Sigmoid colon (tissue), 7 donors: ENCODE results near the gene MVB12B. TPM values are rescaled to one million over a fixed set of nuclear protein-coding genes. Genes with fewer than 3 reads are reported as not detected.
"Not testable (repeated sequence)": the region's sequence is repeated elsewhere in the genome, so short reads cannot be mapped to it uniquely, and the experiment has no call there.

Experiments
- DNase-seq: peaks from one replicate; pipeline ENCODE4 v3.0.0-alpha.2; 2019
- H3K27ac ChIP-seq, 4 donors: fragments of 200-600 bp; sonication (generic); one replicate each; pipeline ENCODE4 v1.5.1; 2016 to 2019; ENCODE audit warnings: mild to moderate bottlenecking in 1 of 4
- H3K27me3 ChIP-seq, 3 donors: fragments of 200-600 bp; sonication (generic); one replicate each; pipeline ENCODE4 v1.5.1; 2019; ENCODE audit warnings: mild to moderate bottlenecking in 1 of 3
- H3K36me3 ChIP-seq, 4 donors: fragments of 200-600 bp; sonication (generic); one replicate each; pipeline ENCODE4 v1.5.1; 2016 to 2019
- H3K4me1 ChIP-seq, 4 donors: fragments of 200-600 bp; sonication (generic); one replicate each; pipeline ENCODE4 v1.5.1; 2017 to 2019
- H3K4me3 ChIP-seq, 4 donors: fragments of 200-600 bp; sonication (generic); one replicate each; pipeline ENCODE4 v1.5.1; 2017 to 2019; ENCODE audit warnings: mild to moderate bottlenecking in 2 of 4, moderate library complexity in 1 of 4
- H3K9me3 ChIP-seq, 4 donors: fragments of 200-600 bp in 3 of 4; sonication (generic) in 3 of 4; one replicate each; pipeline versions ENCODE4 v1.5.1 to v1.6.1; 2013 to 2019
- EP300 ChIP-seq, 4 donors: sonication (generic); formaldehyde crosslinking; IDR thresholded peaks; one replicate each; pipeline ENCODE4 v1.6.1; 2017; ENCODE audit warnings: antibody characterized with exemption in 4 of 4
- POLR2A ChIP-seq, 2 donors: fragments of 450-650 bp; IDR thresholded peaks; one replicate each; pipeline ENCODE4 v1.6.1; 2016; ENCODE audit warnings: antibody characterized with exemption in 2 of 2, mild to moderate bottlenecking in 2 of 2, moderate library complexity in 2 of 2
- POLR2AphosphoS5 ChIP-seq, 4 donors: sonication (generic); formaldehyde crosslinking; IDR thresholded peaks; one replicate each; pipeline ENCODE4 v1.6.1; 2017; ENCODE audit warnings: antibody characterized with exemption in 4 of 4
- WGBS, 2 donors: extraction: QIAGEN DNeasy Blood & Tissue Kit; methylation state at CpG; one replicate each; pipeline ENCODE4 v1.1.7; 2013; 5-methylcytosine and 5-hydroxymethylcytosine counted together
- intact Hi-C: fragments of 100-400 bp; cut with DNase I; formaldehyde crosslinking; loops from one replicate; pipeline ENCODE4 v1.15.1; 2023
- polyA plus RNA-seq, 3 donors: library from polyadenylated mRNA; stranded (reverse); fragments of 200-250 nt; gene quantifications; one replicate each; pipeline ENCODE4 v1.2.3, GENCODE V29; 2013
- total RNA-seq, 4 donors: library from RNA; depleted of rRNA; stranded (reverse); fragments of >200 nt; gene quantifications; one replicate each; pipeline ENCODE4 v1.1.0, GENCODE V29; 2016
- TF ChIP-seq, protein P1 (sequence below), 4 experiments: fragments of 450-650 bp in 3 of 4; fragments of 200-600 bp in 1 of 4; IDR thresholded peaks; one replicate each; pipeline ENCODE4 v1.5.1; 2016 to 2019; ENCODE audit warnings: antibody characterized with exemption in 4 of 4, mild to moderate bottlenecking in 3 of 4, moderate library complexity in 2 of 4
- donor health status: healthy with polysubstance abuse.
- donor health status: Bipolar disorder and iron deficiency.
- donor health status: healthy.

Gene MVB12B
- total and polyA plus RNA-seq, 7 donors = 5.1 to 14.4 (median 12.2) TPM

GRCh38 chr9:126472948-126473298, 146.3 kb downstream of the MVB12B start:
- no peak overlapping the region for H3K4me3 ChIP-seq
- intact Hi-C loops = no loop called here
- no peaks in the 10 kb centered on the region for H3K27me3 ChIP-seq
- H3K27ac ChIP-seq = no peak overlapping the region
- TF ChIP-seq, protein P1, sequence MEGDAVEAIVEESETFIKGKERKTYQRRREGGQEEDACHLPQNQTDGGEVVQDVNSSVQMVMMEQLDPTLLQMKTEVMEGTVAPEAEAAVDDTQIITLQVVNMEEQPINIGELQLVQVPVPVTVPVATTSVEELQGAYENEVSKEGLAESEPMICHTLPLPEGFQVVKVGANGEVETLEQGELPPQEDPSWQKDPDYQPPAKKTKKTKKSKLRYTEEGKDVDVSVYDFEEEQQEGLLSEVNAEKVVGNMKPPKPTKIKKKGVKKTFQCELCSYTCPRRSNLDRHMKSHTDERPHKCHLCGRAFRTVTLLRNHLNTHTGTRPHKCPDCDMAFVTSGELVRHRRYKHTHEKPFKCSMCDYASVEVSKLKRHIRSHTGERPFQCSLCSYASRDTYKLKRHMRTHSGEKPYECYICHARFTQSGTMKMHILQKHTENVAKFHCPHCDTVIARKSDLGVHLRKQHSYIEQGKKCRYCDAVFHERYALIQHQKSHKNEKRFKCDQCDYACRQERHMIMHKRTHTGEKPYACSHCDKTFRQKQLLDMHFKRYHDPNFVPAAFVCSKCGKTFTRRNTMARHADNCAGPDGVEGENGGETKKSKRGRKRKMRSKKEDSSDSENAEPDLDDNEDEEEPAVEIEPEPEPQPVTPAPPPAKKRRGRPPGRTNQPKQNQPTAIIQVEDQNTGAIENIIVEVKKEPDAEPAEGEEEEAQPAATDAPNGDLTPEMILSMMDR (IDR thresholded peaks at IDR 0.05) = no peak
- no peak for TF ChIP-seq POLR2A (IDR thresholded peaks at IDR 0.05)
- TF ChIP-seq EP300 (IDR thresholded peaks at IDR 0.05) = no peak
- no peak for TF ChIP-seq POLR2AphosphoS5 (IDR thresholded peaks at IDR 0.05)
- 80 to 90% methylated on average over 3 of the region's 3 CpGs for WGBS, 2 donors
- H3K9me3 ChIP-seq = no peaks in the 10 kb centered on the region
- peaks cover 0 to 10% (median 2%) of the 10 kb centered on the region in 4 donors for H3K36me3 ChIP-seq
- H3K4me1 ChIP-seq = peaks cover 0 to 7% (median 0%) of the 10 kb centered on the region in 4 donors
- no peak for DNase-seq

GRCh38 chr9:126474206-126474765, 147.7 kb downstream of the MVB12B start:
- intact Hi-C loops = no loop called here
- H3K4me1 ChIP-seq = peaks cover 0 to 7% (median 0%) of the 10 kb centered on the region in 4 donors
- H3K9me3 ChIP-seq = no peaks in the 10 kb centered on the region
- WGBS, 2 donors = 91 to 95% methylated on average over 7 of the region's 7 CpGs
- H3K36me3 ChIP-seq = peaks cover 0 to 5% (median under 1%) of the 10 kb centered on the region in 4 donors
- no peak overlapping the region for H3K27ac ChIP-seq
- H3K4me3 ChIP-seq = no peak overlapping the region
- TF ChIP-seq POLR2AphosphoS5 (IDR thresholded peaks at IDR 0.05) = no peak
- no peak for TF ChIP-seq POLR2A (IDR thresholded peaks at IDR 0.05)
- TF ChIP-seq EP300 (IDR thresholded peaks at IDR 0.05) = no peak
- TF ChIP-seq, protein P1 (IDR thresholded peaks at IDR 0.05) = no peak
- H3K27me3 ChIP-seq = no peaks in the 10 kb centered on the region
- no peak for DNase-seq

DNA sequence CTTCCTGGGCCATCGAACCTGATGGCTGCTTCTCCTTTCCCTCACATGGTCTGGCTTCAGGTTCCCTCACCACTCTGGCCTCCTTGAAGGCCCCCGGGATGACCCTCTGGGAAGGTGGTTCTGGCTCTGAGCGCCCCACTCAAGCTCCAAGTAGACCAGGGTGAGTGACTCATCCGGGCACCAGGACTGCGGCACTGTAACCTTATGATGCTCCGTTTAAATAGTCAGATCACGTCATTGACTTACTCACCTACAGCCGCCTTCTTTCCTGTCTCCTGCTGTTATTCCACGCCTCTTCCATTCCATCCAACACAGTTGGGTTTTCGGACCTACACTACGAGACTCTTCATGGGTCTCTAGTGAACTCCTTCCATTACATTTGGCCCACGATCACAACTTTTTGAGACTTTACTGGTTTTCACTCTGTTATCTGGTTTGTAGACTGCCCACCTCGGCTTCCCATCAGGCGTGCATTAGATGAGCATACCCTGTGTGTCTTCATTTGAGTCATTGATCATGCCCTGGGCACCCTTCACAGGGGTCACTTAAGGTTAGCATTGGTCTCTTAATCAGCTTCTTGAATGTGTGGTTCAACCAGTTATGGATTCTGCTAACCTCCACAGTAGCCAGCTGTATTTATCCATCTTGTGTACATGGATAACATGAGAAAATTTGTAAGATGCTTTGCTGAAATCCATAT, 148.3 kb downstream of the MVB12B start:
- 96% methylated on average over 14 of the region's 14 CpGs for WGBS, 2 donors
- H3K4me3 ChIP-seq = no peak overlapping the region
- H3K27ac ChIP-seq = no peak overlapping the region
- peaks cover 0 to 12% (median 0%) of the 10 kb centered on the region in 4 donors for H3K36me3 ChIP-seq
- no peaks in the 10 kb centered on the region for H3K27me3 ChIP-seq
- H3K4me1 ChIP-seq = peaks cover 0 to 7% (median 0%) of the 10 kb centered on the region in 4 donors
- H3K9me3 ChIP-seq = no peaks in the 10 kb centered on the region
- intact Hi-C loops = no loop called here
- no peak for DNase-seq
- TF ChIP-seq, protein P1 (IDR thresholded peaks at IDR 0.05) = no peak
- TF ChIP-seq EP300 (IDR thresholded peaks at IDR 0.05) (no peak), POLR2AphosphoS5 (IDR thresholded peaks at IDR 0.05) (no peak), POLR2A (IDR thresholded peaks at IDR 0.05) (no peak)

GRCh38 chr9:126475933-126476555, 149.4 kb downstream of the MVB12B start:
- peaks cover 0 to 7% (median 0%) of the 10 kb centered on the region in 4 donors for H3K4me1 ChIP-seq
- TF ChIP-seq EP300 (IDR thresholded peaks at IDR 0.05) = no peak
- no peak for TF ChIP-seq POLR2A (IDR thresholded peaks at IDR 0.05)
- TF ChIP-seq POLR2AphosphoS5 (IDR thresholded peaks at IDR 0.05) = no peak
- TF ChIP-seq, protein P1 (IDR thresholded peaks at IDR 0.05) = no peak
- no peak overlapping the region for H3K27ac ChIP-seq
- H3K27me3 ChIP-seq = no peaks in the 10 kb centered on the region
- peaks cover 0 to 18% (median 0%) of the 10 kb centered on the region in 4 donors for H3K36me3 ChIP-seq
- no peak overlapping the region for H3K4me3 ChIP-seq
- H3K9me3 ChIP-seq = no peaks in the 10 kb centered on the region
- DNase-seq = no peak
- intact Hi-C loops = no loop called here
- 92 to 94% methylated on average over 12 of the region's 12 CpGs for WGBS, 2 donors

DNA sequence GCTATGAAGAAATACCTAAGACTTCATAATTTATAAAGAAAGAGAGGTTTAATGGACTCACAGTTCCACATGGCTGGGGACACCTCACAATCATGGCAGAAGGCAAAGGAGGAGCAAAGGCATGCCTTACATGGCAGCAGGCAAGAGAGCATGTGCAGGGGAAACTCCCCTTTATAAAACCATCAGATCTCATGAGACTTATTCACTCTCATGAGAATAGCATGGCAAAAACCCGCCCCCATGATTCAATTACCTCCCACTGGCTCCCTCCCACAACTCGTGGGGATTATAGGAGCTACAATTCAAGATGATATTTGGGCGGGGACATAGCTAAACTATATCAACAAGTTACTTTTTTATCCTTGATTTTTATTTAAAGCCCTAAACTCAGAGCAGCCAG, 150.8 kb downstream of the MVB12B start:
- H3K9me3 ChIP-seq, DNase-seq, intact Hi-C loops, H3K4me1 ChIP-seq, H3K4me3 ChIP-seq, H3K27me3 ChIP-seq, H3K27ac ChIP-seq: not testable (repeated sequence)
- peaks cover 0 to 27% (median 0%) of the 10 kb centered on the region in 4 donors for H3K36me3 ChIP-seq
- WGBS, 2 donors = 81 to 87% methylated on average over 3 of the region's 3 CpGs
